Gastroesophageal sphincter (tissue), 3 donors: ENCODE data around the gene PAXX.

Source experiments
- CTCF ChIP-seq, 4 experiments: fragments of 200-600 bp in 2 of 4; fragments of 450-650 bp in 2 of 4; sonication (generic) in 1 of 4; IDR thresholded peaks; one replicate each; pipeline ENCODE4 v1.5.1; 2017 to 2019; ENCODE audit warnings: antibody characterized with exemption in 4 of 4, mild to moderate bottlenecking in 2 of 4, moderate library complexity in 2 of 4
- POLR2AphosphoS5 ChIP-seq: sonication (generic); formaldehyde crosslinking; IDR thresholded peaks from one replicate; pipeline ENCODE4 v1.6.1; 2017; ENCODE audit warnings: antibody characterized with exemption

- TF ChIP-seq POLR2AphosphoS5 (no peak), CTCF (IDR thresholded peaks at IDR 0.05) (no peak)
Measured at GRCh38 chr9:136943291-136944211, 48.7 kb upstream of the PAXX start.
